GM12892 (cell line): ENCODE results near the gene C11orf87.

Source experiments
- POLR2A ChIP-seq: IDR thresholded peaks from 2 replicates; pipeline ENCODE4 v1.6.1; 2011; ENCODE audit warnings: low read depth, low read length, control low read depth
- POLR2AphosphoS5 ChIP-seq: IDR thresholded peaks from 2 replicates; pipeline ENCODE4 v1.6.1; 2011; ENCODE audit warnings: low read depth, low read length, control low read depth
- TAF1 ChIP-seq: IDR thresholded peaks from 2 replicates; pipeline ENCODE4 v1.6.1; 2011; ENCODE audit warnings: low read depth, mild to moderate bottlenecking, control low read depth, low read length, borderline replicate concordance

DNA sequence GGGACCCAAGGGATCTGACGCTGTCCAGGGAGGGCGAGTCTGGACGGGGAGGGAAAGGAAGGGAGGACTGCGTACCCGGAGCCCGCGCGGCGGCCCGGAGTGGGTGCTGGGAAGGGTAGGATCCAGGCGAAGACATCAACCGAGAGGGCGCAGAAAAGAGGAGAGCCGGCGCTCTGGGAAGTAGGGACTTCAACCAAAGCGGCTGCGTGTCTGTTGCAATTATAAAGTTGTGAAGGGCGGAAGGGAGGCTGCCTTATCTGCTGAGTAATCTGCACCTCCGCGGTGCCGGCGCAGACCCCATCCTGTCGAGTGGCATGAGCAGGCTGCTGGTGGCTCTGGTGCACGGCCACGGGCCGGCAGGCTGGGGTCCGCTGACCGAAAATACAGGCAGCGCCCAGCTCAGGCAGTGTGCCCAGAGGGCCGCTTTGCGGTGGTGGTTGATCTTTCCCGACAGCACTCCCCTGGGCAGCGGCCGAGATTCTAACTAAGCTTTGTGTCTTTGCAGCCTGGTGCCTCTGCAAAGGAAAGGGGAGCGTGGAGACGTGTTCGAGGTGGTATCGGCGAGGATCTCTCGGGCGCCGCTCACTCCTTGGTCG lies 978 bp downstream of the C11orf87 start:
- TF ChIP-seq POLR2AphosphoS5 (no peak), POLR2A (no peak), TAF1 (no peak)
